Right ventricle myocardium inferior (tissue), 1 donor: Measurements from ENCODE around the gene NDRG2. TPM values are rescaled to one million over a fixed set of nuclear protein-coding genes. Genes with fewer than 3 reads are reported as not detected.
"Not testable (repeated sequence)": the region's sequence is repeated elsewhere in the genome, so short reads cannot be mapped to it uniquely, and the experiment has no call there.

Experiments used
- ATAC-seq: fragments of 200-7000 bp; cut with Tn5 transposase; one replicate; pipeline ENCODE4 v1.9.1; 2020; ENCODE audit warnings: mild to moderate bottlenecking, moderate library complexity
- DNase-seq: peaks from one replicate; pipeline ENCODE4 v3.0.0; 2021; ENCODE audit errors: missing footprints
- intact Hi-C: fragments of 100-400 bp; cut with DNase I; formaldehyde crosslinking; loops from one replicate; pipeline ENCODE4 v1.11.0; 2022
- microRNA-seq: library from miRNA; unstranded; fragments of <30 nt; microRNA quantifications from one replicate; pipeline ENCODE4 v1.2.0, GENCODE V29; 2020
- total RNA-seq: library from RNA; stranded (reverse); fragmentation: NEBNext Ultra II Directional; extraction: Animal tissue kit (Norgen Biotek cat#: 25700); gene quantifications from one replicate; pipeline ENCODE4 v1.2.1, GENCODE V29; 2021
- donor health status: DM: no; HTN: yes; CAD: no; lungs with severe emphysema.

Gene NDRG2
- total RNA-seq, 1 donor from 2014 or later = 321 TPM

GRCh38 chr14:20989787-20990600 lies 34.9 kb downstream of the NDRG2 start, which contains the start of gene METTL17:
TSS of gene METTL17 (plus strand) at chr14:20989980. CDS start at chr14:20990003, 23 bp downstream.
- intact Hi-C loops = no loop called here
- DNase-seq = peak; percentile 92
- peak; percentile 97 for ATAC-seq

GRCh38 chr14:20989471-20989786 lies 35.4 kb downstream of the NDRG2 start:
- DNase-seq (no peak), ATAC-seq (no peak)
- intact Hi-C loops = no loop called here

GRCh38 chr14:20988717-20989470 lies 36.0 kb downstream of the NDRG2 start:
- ATAC-seq = no peak
- intact Hi-C loops = no loop called here
- no peak for DNase-seq

GRCh38 chr14:20986811-20987210 lies 38.0 kb downstream of the NDRG2 start:
- intact Hi-C loops = no loop called here
- DNase-seq = no peak
- ATAC-seq = peak; percentile 55

- ATAC-seq, intact Hi-C loops, DNase-seq: not testable (repeated sequence)
Observed at GRCh38 chr14:20985650-20986049, 39.2 kb downstream of the NDRG2 start.

- no peak for DNase-seq
- ATAC-seq = no peak
- intact Hi-C loops = no loop called here
Observed at GRCh38 chr14:20982646-20983369, 42.1 kb downstream of the NDRG2 start.

GRCh38 chr14:20980906-20981305 lies 44.0 kb downstream of the NDRG2 start:
- intact Hi-C loops = no loop called here
- DNase-seq (no peak), ATAC-seq (no peak)

- ATAC-seq (no peak), DNase-seq (no peak)
- intact Hi-C loops = loop anchor here (10.0 kb wide), 1 partner anchor 284 kb away; no protein-coding TSS in a partner anchor
Observed at GRCh38 chr14:20978687-20979086, 46.2 kb downstream of the NDRG2 start.

- ATAC-seq = no peak
- intact Hi-C loops = loop anchor here (10.0 kb wide), 1 partner anchor 281 kb away; no protein-coding TSS in a partner anchor
- no peak for DNase-seq
Observed at GRCh38 chr14:20976291-20976690, 48.6 kb downstream of the NDRG2 start.

GRCh38 chr14:20973501-20973900 lies 51.4 kb downstream of the NDRG2 start:
- DNase-seq = no peak
- no peak for ATAC-seq
- intact Hi-C loops = loop anchor here (10.0 kb wide), 1 partner anchor 279 kb away; no protein-coding TSS in a partner anchor

- DNase-seq (no peak), ATAC-seq (peak; percentile 40)
- intact Hi-C loops = loop anchor here (10.0 kb wide), 1 partner anchor 277 kb away; no protein-coding TSS in a partner anchor
Observed at GRCh38 chr14:20971705-20972021, 53.2 kb downstream of the NDRG2 start.

- peak; percentile 97 for ATAC-seq
- intact Hi-C loops = loop anchor here (10.0 kb wide), 1 partner anchor 276 kb away; no protein-coding TSS in a partner anchor
- peak; percentile 95 for DNase-seq
Observed at GRCh38 chr14:20970983-20971704, 53.7 kb downstream of the NDRG2 start.

- DNase-seq = no peak
- intact Hi-C loops = loop anchor here (10.0 kb wide), 1 partner anchor 276 kb away; no protein-coding TSS in a partner anchor
- peak; percentile 5 for ATAC-seq
Observed at GRCh38 chr14:20970647-20970982, 54.2 kb downstream of the NDRG2 start.

- ATAC-seq = no peak
- intact Hi-C loops = no loop called here
- no peak for DNase-seq
Observed at GRCh38 chr14:20969336-20969735, 55.5 kb downstream of the NDRG2 start.

Small RNA genes within 50 kb of the gene (microRNA-seq; reads per million reads assigned to microRNA genes)
- not detected for gene MIR6717

Other genes starting within 250 kb of the NDRG2 start
- 8.3 TPM for gene RNASE6, start 243.8 kb downstream of the NDRG2 start, total RNA-seq
- gene RNASE1, start 222.2 kb downstream of the NDRG2 start, total RNA-seq = 373 TPM
- not detected for gene RNASE3, start 133.7 kb downstream of the NDRG2 start, total RNA-seq
- 2.6 TPM for gene RNASE2, start 69.6 kb downstream of the NDRG2 start, total RNA-seq
- 44.5 TPM for gene METTL17, start 35.1 kb downstream of the NDRG2 start, total RNA-seq
- not detected for gene SLC39A2, start 25.8 kb downstream of the NDRG2 start, total RNA-seq
- gene TPPP2, start 5.2 kb upstream of the NDRG2 start, total RNA-seq = 1.1 TPM
- gene RNASE13, start 9.7 kb upstream of the NDRG2 start, total RNA-seq = not detected
- not detected for gene RNASE7, start 17.3 kb upstream of the NDRG2 start, total RNA-seq
- not detected for gene RNASE8, start 32.8 kb upstream of the NDRG2 start, total RNA-seq
- 25.5 TPM for gene ARHGEF40, start 45.2 kb upstream of the NDRG2 start, total RNA-seq
- 49.4 TPM for gene ZNF219, start 73.6 kb upstream of the NDRG2 start, total RNA-seq
- gene TMEM253, start 76.0 kb upstream of the NDRG2 start, total RNA-seq = 0.41 TPM
- gene OR5AU1, start 131.0 kb upstream of the NDRG2 start, total RNA-seq = not detected
- 266 TPM for gene HNRNPC, start 244.4 kb upstream of the NDRG2 start, total RNA-seq